EL (cell line): Measurements from ENCODE around the gene MILR1.
A peak's percentile ranks its signal among the peaks of the same experiment; 100 is the strongest.

Source experiments
- DNase-seq: peaks from one replicate; pipeline ENCODE4 v3.0.0-alpha.2; 2016

MILR1 gene

DNA sequence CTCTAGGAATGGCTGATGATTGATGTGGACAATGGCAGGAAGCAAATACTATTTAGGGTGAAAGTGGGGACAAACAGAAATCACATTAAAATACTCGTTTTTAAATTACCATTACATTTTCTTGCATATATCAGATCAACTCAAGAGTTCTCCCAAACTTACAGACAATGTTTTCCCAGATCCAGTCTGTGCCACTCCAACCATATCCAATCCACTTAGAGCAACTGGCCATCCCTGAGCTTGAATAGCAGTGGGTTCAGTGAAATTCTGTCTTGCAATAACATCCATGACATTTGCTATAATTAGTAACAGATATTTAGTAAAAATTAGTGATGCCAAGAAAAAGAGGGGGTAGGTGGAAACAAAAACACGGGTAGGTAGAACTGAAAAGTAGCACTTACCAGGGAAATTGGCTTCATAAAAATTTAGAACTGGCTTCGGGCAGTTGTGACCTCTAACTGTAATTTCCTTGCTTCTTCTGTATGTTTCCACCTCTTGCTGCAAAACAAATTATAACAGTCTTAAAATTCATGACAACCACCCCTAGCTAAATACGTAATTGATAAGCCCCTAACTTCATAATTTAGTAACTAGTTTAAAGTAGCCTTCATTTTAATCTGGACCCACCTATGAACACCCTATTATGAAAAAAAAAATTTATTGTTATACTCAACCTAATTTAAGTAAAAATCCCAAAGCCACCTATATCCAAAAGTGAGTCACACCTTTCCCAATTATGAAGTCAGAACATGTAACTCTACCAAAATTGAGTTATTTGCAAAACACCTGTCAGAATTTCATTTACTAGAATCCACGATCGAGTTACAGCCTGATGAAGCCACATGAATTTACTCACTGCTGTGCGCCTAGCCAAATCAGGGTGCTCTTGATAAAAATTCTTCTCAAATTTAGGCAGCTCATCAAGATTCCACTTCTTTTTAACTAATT, 55.2 kb downstream of the MILR1 start:
- DNase-seq, result no peak

DNA sequence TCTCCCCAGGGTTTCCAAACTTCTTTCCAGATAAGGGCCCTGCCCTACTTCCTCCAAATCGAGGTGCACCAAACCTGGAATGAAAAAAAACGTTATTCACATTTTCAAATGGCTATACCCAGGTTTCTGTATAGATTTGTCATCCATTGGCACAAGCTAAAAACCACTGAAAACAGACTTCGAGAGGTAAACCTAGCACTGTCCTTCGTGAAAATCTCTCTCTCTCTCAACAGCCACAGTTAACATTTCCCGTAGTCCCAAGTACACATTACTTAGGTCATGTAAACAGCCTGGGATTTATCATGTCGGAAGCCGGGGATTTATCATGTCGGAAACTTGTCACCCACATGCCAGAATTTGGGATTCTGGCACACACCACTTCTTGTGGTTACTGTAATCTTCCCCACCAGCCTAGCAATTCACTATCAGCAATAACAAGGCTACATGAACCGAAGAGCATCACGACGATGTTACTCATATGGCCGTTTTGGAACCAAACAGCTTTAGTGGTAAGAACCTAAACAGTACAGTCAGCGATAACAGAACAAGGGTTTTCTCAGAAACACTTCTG, 55.9 kb downstream of the MILR1 start:
- peak; percentile 53 for DNase-seq

DNA sequence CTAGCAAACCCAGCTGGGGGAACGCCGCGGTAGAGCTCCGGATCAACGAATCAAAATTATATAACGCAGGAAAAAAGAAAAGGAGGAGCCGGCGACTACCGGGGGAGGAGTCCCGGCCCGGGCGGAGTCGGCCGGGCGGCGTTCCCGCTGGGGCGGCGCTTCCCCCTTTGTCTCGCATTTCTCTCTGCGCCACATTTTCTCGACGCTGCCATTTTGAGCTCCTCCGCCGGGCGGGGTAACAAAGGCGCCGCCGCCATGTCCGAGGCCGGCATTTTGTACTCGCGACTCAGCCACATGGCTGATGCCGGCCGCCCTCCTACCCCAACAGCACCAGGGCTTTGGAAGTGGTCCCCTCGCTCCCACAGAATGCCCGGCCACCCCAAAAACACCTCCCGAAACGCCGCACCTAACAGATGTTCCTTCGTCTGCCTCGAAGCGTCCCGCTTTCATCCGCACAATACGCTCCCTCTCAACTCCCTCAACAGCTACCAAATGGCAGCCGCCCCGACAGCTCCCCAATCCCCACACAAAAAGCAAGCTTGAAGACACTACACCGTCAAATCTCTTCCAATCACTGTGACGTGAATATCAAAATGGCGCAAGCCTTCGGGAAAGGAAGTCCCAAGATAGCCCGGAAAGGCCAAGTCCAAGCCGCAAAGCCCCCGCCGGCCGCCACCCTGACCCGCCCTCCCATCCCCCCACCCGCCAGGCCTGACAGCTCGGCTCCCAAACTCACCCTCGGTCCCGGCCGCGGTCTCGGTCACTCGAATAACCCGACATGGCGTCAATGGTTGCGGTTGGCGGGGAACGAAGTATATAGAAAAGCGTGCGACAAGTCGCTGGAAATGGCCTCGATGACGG, 56.7 kb downstream of the MILR1 start:
- peak; percentile 83 for DNase-seq

DNA sequence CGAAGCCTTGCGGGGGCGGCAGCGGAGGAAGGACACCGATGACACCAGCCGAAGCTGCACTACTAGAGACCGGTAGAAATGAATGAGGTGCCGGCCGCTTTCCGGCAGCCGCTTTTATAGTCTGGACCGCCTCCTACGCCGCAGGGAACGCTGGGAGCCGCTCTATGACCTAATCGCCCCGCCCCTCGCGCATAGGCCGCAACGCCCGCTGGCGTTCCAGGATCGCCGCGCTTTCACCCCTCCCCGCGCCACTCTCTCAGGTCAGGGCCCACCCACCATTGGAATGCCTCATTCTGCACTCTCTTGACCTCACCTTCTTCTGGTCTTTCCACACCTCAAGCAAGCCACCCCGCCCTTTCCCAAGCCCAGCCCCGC, 57.3 kb downstream of the MILR1 start, which contains the start of gene DDX5:
Gene DDX5 (minus strand): TSS at position 89 of the 375 bp plus-strand sequence. CDS start 170 bp downstream, outside the sequence.
- peak; percentile 97 for DNase-seq

DNA sequence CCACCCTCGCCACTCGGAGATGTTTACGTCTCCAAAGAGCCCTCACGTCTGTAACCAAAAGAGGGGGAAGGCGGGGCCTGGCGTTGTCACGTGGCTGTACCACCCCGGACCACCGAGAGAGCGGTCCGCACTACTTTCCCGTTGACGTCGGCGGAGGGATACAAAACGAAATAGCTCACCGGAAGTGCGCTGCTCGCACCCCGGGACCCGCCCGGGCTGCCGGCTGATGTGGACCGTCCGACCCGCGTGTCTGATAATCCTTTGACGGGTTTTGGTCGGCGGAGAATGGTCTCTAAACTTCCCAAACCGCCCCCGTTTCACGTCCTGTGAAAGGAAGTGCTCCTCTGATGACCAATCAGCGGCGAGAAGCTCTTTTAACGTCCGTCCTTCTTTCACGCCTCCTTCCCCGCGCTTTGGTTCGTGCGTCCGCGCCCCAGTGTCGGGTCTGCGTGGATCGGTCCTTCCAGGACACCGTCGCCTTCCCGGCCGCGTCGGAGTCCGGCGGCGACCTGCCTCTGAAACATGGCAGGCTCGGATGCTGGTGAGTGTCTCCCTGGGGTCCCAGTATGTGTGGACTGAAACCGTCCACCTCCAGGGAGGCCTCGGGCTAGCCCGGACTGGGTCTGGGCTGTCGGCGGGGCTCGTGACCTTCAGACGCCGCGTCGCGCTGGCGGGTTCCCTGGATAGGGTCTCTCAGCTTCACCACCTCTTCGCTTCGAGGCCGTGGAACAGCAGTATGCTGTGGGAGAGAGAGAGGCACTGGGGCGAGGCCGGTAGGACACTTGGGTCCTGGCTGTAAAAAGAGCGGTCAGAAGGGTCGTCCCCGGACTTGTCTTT, 57.9 kb downstream of the MILR1 start, which contains the start of gene CEP95:
Gene CEP95 (plus strand): TSS at position 402 of the 837 bp plus-strand sequence. CDS start 121 bp downstream, at position 523.
- peak; percentile 98 for DNase-seq

DNA sequence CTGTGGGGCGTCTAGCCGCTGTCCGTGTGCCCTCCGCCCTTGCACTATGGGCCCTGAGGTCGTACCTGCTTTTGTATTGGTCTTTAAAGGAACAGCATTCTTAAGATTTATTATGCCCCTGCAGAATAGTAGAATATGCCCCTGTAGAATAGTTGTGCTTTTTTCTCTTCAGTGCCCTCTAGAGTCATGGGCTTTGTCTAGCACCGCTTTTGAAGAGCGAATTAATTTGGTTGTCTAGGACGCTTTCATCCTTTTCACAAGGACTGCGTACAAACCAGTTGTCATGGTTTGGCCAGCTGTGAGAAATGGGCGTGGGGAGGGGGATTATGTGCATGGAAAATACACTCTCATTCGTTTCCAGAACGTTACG, 58.5 kb downstream of the MILR1 start:
- DNase-seq, result peak; percentile 69

DNA sequence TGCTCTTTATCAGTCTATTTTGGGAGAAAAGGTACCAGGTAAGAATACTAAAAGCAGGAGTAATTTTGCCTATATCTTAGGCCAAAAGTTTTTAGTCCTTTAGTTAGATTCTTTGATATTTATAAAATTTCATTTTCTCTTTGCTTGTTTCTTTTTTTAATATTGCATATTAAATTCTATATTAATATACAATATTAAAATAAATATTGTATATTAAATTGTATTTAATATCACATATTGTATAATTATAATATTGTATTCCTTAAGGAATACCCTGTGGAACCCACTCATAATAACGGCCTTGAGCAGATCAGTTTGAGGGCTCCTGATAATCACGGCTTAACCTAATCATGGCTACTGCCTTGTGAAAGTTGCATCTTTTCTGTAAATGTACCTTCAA, 59.8 kb downstream of the MILR1 start:
- DNase-seq, result no peak

DNA sequence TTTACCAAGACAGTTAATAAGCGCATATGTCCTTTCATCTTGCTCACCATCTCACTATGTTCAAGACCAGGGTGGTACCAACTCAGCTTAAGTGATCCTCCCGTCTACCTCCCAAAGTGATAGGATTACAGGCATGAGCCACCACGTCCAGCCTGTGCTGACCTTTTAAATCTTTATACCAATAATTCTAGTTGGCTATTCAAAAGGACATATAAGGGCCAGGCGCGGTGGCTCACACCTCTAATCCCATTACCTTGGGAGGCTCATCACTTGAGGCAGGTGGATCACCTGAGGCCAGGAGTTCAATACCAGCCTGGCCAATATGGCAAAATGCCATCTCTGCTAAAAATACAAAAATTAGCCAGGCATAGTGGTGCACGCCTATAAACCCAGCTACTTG, 60.3 kb downstream of the MILR1 start:
- no peak for DNase-seq

DNA sequence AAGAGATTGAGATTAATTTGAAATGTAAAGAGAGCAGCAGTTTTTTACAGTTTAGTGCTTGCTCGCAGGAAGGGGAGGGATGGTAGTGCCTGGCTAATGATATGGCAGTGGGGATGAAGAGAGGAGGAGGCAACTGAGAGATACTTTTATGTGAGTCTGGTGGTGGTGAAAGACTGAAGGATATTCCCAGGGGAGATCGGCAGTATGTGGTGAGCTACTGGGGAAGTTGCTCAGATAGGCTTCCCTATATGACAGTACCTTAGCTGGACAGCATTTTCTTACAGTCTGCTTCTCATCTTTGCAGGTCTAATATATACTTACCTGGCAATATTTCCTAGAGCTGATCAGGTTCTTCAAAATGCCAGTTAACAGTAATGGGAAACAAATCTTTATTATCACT, 66.5 kb downstream of the MILR1 start:
- no peak for DNase-seq

DNA sequence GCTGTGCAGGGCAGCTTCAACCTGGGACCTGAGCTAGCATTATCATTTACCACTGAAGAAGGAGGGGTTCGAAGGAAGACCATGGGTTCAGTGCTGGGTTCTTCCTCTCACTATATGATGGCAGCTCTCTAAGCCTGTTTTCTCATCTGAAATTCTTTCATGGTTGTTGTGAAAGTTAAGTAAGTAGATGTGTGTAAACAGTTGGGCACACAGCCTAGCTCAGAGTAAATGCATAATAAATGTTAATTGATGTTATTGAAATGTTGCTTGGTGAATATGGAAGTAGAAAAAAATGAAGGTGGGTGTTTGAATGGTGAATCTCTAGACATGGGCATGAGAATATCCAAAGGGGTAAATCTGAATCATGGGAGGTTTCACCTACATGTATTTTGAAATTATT, 66.9 kb downstream of the MILR1 start:
- DNase-seq, result no peak
